Gastroesophageal sphincter (tissue), 3 donors: ENCODE results near the gene ANKDD1B.

ENCODE experiments used
- EP300 ChIP-seq: sonication (generic); formaldehyde crosslinking; IDR thresholded peaks from one replicate; pipeline ENCODE4 v1.6.1; 2017; ENCODE audit warnings: antibody characterized with exemption, mild to moderate bottlenecking
- POLR2A ChIP-seq, 2 donors: fragments of 450-650 bp; IDR thresholded peaks; one replicate each; pipeline ENCODE4 v1.6.1; 2017; ENCODE audit warnings: antibody characterized with exemption in 2 of 2, mild to moderate bottlenecking in 2 of 2, moderate library complexity in 1 of 2
- POLR2AphosphoS5 ChIP-seq: sonication (generic); formaldehyde crosslinking; IDR thresholded peaks from one replicate; pipeline ENCODE4 v1.6.1; 2017; ENCODE audit warnings: antibody characterized with exemption
- TF ChIP-seq, protein P1 (sequence below), 4 experiments: fragments of 200-600 bp in 2 of 4; fragments of 450-650 bp in 2 of 4; sonication (generic) in 1 of 4; IDR thresholded peaks; one replicate each; pipeline ENCODE4 v1.5.1; 2017 to 2019; ENCODE audit warnings: antibody characterized with exemption in 4 of 4, mild to moderate bottlenecking in 2 of 4, moderate library complexity in 2 of 4

DNA sequence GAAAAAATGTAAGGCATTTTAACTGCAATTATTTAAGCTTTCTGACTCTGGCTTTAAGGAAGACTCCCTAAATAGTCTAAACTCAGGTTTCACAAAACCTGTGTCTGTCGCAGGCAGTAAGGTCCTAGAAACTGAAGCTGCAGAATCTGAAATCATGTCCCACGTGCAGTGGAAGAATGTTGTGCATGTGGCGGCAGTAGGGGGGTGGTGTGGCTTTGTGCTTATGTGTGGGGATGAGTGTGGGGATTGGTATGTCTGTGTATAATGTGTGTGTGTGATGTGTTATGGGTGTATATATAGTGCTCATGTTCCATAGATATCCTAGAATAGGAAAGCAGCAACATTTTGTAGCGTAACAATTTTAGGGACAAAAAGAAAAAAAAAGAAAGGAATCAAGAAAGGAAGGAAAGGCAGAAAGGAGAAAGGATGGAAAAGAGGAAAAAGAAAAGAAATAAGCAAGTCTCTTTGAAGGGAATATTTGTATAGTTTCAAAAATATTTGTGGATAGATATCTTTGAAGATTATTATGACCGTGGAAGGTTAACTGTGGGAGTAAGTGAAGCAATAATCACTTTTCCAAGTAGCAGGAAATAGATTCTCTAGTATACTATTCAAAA lies 6.6 kb downstream of the ANKDD1B start:
- TF ChIP-seq, protein P1, sequence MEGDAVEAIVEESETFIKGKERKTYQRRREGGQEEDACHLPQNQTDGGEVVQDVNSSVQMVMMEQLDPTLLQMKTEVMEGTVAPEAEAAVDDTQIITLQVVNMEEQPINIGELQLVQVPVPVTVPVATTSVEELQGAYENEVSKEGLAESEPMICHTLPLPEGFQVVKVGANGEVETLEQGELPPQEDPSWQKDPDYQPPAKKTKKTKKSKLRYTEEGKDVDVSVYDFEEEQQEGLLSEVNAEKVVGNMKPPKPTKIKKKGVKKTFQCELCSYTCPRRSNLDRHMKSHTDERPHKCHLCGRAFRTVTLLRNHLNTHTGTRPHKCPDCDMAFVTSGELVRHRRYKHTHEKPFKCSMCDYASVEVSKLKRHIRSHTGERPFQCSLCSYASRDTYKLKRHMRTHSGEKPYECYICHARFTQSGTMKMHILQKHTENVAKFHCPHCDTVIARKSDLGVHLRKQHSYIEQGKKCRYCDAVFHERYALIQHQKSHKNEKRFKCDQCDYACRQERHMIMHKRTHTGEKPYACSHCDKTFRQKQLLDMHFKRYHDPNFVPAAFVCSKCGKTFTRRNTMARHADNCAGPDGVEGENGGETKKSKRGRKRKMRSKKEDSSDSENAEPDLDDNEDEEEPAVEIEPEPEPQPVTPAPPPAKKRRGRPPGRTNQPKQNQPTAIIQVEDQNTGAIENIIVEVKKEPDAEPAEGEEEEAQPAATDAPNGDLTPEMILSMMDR (IDR thresholded peaks at IDR 0.05), result no peak
- TF ChIP-seq EP300 (no peak), POLR2A (IDR thresholded peaks at IDR 0.05) (no peak), POLR2AphosphoS5 (no peak)
